ENCODE measurements around the gene TEAD1.
"Not testable (repeated sequence)": the region's sequence is repeated elsewhere in the genome, so short reads cannot be mapped to it uniquely, and the experiment has no call there.

TEAD1 gene

DNA sequence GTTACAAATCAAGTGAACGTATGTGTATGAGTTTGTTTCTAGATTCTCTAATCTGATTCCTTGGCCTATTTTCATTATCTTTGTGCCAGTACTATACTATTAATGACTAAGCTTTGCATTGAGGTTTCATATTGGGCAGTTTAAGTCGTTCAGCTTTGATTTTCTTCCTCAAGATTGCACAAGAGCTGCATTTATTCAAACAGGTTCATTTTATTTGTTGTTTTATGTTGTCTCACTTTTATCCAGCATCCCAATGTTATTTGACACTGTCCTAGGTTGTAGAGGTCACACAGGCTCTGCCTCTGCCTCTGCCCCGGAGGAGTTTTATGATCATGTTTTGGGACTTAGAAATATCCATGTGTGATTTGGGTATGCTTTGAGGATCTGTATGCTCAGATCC, 79.8 kb downstream of the TEAD1 start:
- Histone ChIP-seq H3K4me3 (ENCODE audit: low read length) (no peak overlapping the region), H3K9ac (ENCODE audit: low read length) (no peak overlapping the region)

DNA sequence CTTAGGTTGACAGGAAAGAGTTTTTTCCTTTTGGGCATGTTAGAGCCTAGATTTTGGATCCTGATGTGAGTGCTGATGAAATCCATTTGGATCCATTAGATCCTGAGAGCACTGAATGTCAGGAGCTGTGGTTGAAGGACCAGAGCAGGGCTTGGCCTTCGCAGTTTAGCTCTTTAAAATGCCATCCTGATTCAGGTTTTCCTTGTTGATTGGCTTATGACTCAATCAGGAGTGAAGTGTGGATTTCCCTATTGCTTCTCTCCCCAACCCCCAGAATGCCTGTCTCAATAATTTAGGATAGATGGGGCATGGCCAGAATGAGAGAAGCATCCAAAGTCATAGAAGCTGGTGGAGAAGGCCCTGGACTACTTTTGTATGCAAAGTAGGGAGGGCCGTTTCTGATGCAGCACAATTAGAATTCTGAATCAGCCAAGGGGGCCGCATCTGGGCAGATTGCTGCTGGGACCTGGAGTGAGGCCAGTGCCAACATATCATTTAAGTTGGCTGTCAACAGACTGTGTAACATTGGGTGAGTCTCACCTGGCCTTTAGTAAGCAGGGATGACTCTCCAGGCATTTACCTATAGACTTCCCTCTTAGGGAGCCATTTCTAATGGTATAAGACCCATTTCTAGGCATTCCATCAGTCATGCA, 80.5 kb downstream of the TEAD1 start:
- no peaks in the 10 kb centered on the region for H3K36me3 ChIP-seq (ENCODE audit: control insufficient read depth, insufficient read depth, low read length)
- H3K4me3 ChIP-seq (ENCODE audit: low read length), result no peak overlapping the region
- peaks cover 29% of the 10 kb centered on the region for H3K4me1 ChIP-seq (ENCODE audit: control insufficient read depth, insufficient read depth, low read length)
- H3K9me3 ChIP-seq (ENCODE audit: control insufficient read depth, low read length), result no peaks in the 10 kb centered on the region
- H3K27me3 ChIP-seq (ENCODE audit: control insufficient read depth, insufficient read depth, low read length), result no peaks in the 10 kb centered on the region
- no peak overlapping the region for H3K9ac ChIP-seq (ENCODE audit: low read length)

More for the DNA sequence above, 79.8 kb downstream of the TEAD1 start:
- peaks cover 29% of the 10 kb centered on the region for H3K4me1 ChIP-seq (ENCODE audit: control insufficient read depth, insufficient read depth, low read length)
- H3K9me3 ChIP-seq (ENCODE audit: control insufficient read depth, low read length), result no peaks in the 10 kb centered on the region
- no peaks in the 10 kb centered on the region for H3K27me3 ChIP-seq (ENCODE audit: control insufficient read depth, insufficient read depth, low read length)
- no peaks in the 10 kb centered on the region for H3K36me3 ChIP-seq (ENCODE audit: control insufficient read depth, insufficient read depth, low read length)

DNA sequence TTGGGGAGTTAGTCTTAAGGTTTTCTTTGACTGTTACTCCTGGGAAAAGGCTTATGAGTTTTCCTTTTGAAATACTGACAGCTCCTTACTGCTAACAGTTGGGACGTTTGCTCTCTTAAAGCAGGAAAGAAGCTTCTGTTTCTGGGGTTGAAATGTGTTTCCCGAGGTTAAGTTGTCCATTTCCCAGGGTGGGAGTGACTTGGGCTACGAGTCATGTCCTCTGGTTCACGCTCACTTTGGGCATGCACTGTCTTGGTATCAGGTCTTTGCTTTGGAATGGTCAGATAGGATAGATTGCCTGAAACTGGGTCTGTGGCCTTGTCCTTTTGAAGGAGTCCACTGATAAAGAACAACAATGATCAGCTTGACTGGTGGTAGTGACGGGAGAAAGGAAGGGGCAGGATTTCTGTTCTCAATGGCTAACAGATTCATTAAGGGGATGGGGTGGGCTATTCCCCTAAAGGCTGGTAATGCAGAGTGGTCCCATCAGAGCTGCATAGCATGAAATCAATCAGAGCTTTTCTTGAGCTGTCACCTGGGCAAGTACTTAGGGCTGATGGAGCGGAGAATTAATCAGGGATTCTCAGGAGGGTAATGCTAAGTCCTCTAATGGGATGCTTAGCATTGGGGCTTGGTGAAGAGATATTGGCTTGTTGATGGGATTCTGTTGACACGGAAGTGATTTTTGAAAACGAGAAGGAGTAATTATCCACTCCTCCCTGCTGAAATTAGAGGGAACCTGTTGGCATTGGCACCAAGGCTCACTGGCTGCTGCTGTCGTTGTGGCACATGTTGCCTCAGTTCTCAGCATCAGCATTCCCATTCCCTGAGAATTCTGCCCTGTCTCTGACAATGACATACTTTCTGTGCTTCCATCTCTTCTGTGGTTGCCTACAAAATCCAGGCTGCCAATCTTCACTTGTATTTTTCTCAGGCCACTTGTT, 81.6 kb downstream of the TEAD1 start:
- H3K27me3 ChIP-seq (ENCODE audit: control insufficient read depth, insufficient read depth, low read length), result no peaks in the 10 kb centered on the region
- H3K9me3 ChIP-seq (ENCODE audit: control insufficient read depth, low read length), result no peaks in the 10 kb centered on the region
- H3K4me3 ChIP-seq (ENCODE audit: low read length), result no peak overlapping the region
- H3K4me1 ChIP-seq (ENCODE audit: control insufficient read depth, insufficient read depth, low read length), result peaks cover 29% of the 10 kb centered on the region
- no peak overlapping the region for H3K9ac ChIP-seq (ENCODE audit: low read length)
- no peaks in the 10 kb centered on the region for H3K36me3 ChIP-seq (ENCODE audit: control insufficient read depth, insufficient read depth, low read length)

DNA sequence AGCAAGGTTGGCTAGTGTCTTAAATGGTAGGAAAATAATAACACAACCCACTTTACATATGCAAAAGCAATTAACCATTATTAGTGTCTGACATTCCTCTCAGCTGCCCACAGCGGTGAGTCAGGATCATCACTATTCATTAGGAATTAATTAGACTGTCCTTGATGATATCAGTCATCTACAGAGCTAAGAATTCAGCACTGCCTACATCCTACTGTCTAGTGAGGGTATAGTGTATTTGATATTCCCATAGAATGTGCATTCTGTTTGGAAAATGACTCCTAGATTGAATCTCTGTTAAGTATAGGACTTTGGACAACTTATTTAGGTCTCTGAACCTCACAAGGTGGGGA, 82.2 kb downstream of the TEAD1 start:
- H3K27me3 ChIP-seq (ENCODE audit: control insufficient read depth, insufficient read depth, low read length), result no peaks in the 10 kb centered on the region
- H3K36me3 ChIP-seq (ENCODE audit: control insufficient read depth, insufficient read depth, low read length), result no peaks in the 10 kb centered on the region
- peaks cover 29% of the 10 kb centered on the region for H3K4me1 ChIP-seq (ENCODE audit: control insufficient read depth, insufficient read depth, low read length)
- no peak overlapping the region for H3K4me3 ChIP-seq (ENCODE audit: low read length)
- no peaks in the 10 kb centered on the region for H3K9me3 ChIP-seq (ENCODE audit: control insufficient read depth, low read length)
- H3K9ac ChIP-seq (ENCODE audit: low read length), result no peak overlapping the region

DNA sequence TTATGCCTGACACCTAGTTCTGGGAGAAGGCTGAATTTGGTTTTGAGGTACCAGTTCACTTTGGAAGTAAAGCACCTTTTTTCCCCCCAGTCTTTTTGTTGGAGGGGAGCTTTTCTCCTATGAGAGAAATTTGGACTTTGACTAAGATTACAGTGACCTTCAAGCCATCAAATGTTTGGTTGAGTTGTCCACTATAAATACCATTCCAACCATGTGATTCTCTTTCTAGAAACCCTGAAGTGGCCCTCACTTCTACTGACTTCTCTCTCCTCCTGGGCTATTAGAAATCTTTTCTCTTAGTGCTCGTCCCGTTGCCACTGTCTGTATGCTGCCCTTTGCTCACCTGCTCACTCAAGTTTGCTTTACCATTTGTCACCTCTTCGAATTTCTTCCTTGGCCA, 82.6 kb downstream of the TEAD1 start:
- Histone ChIP-seq H3K9me3 (ENCODE audit: control insufficient read depth, low read length) (no peaks in the 10 kb centered on the region), H3K4me1 (ENCODE audit: control insufficient read depth, insufficient read depth, low read length) (peaks cover 29% of the 10 kb centered on the region), H3K27me3 (ENCODE audit: control insufficient read depth, insufficient read depth, low read length) (no peaks in the 10 kb centered on the region), H3K4me3 (ENCODE audit: low read length) (no peak overlapping the region), H3K9ac (ENCODE audit: low read length) (no peak overlapping the region), H3K36me3 (ENCODE audit: control insufficient read depth, insufficient read depth, low read length) (no peaks in the 10 kb centered on the region)

DNA sequence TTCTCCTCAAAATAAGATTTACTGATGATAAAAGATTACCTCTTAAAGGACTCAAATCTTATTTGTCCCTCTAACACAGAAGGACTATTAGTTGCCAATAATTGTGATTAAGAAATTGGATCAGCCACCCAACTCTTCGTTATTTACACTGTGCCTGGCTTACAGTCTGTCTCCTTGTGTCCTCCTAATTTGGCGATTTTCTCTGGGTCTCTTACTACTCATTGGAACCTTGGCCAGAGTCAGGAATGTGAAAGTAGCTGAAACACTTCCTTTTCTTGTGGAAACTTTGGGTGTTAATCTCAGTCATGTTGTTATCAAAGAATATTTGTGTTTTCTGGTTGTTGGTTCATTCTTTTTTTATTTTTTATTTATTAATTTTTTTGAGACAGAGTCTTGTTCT, 83.2 kb downstream of the TEAD1 start:
- no peak overlapping the region for H3K4me3 ChIP-seq (ENCODE audit: low read length)
- H3K4me1 ChIP-seq (ENCODE audit: control insufficient read depth, insufficient read depth, low read length), result peaks cover 29% of the 10 kb centered on the region
- no peaks in the 10 kb centered on the region for H3K36me3 ChIP-seq (ENCODE audit: control insufficient read depth, insufficient read depth, low read length)
- no peaks in the 10 kb centered on the region for H3K27me3 ChIP-seq (ENCODE audit: control insufficient read depth, insufficient read depth, low read length)
- no peaks in the 10 kb centered on the region for H3K9me3 ChIP-seq (ENCODE audit: control insufficient read depth, low read length)
- H3K9ac ChIP-seq (ENCODE audit: low read length), result no peak overlapping the region

DNA sequence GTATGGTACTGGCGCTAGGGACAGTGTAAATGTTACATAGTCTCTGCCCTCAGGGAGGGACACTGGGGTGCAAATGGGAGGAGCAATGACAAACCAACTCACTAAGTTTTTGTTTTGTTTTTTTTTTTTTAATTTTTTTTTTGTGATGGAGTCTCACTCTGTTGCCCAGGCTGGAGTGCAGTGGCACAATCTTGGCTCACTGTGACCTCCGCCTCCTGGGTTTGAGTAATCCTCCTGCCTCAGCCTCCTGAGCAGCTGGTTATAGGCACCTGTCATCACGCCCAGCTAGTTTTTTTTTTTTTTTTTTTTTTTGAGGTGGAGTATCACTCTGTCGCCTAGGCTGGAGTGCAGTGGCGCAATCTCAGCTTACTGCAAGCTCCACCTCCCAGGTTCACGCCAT, 83.9 kb downstream of the TEAD1 start:
- H3K4me1 ChIP-seq (ENCODE audit: control insufficient read depth, insufficient read depth, low read length), result peaks cover 29% of the 10 kb centered on the region
- H3K27me3 ChIP-seq (ENCODE audit: control insufficient read depth, insufficient read depth, low read length); H3K36me3 ChIP-seq (ENCODE audit: control insufficient read depth, insufficient read depth, low read length); H3K9me3 ChIP-seq (ENCODE audit: control insufficient read depth, low read length); H3K9ac ChIP-seq (ENCODE audit: low read length); H3K4me3 ChIP-seq (ENCODE audit: low read length): not testable (repeated sequence)

DNA sequence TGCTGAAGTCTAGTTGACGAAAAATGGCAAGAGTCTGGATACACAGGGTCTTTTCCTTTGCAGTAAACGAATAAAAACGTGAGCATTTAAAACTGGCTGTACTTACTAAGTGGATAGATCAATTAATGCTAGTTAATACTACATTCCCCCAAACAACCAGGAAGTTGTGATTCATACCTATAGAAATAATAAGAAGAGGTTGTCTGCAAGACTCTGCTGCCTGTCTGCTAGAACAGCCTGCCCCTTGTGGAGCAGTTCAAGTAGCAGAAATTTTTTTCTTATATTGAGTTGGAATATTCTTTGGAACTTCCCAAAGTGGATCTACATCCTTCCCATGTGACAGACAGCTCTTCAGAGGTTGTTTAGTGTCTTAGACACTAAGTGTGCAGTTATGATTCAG, 86.8 kb downstream of the TEAD1 start:
- Histone ChIP-seq H3K9me3 (ENCODE audit: control insufficient read depth, low read length) (no peaks in the 10 kb centered on the region), H3K4me3 (ENCODE audit: low read length) (no peak overlapping the region), H3K36me3 (ENCODE audit: control insufficient read depth, insufficient read depth, low read length) (peaks cover 5% of the 10 kb centered on the region), H3K9ac (ENCODE audit: low read length) (no peak overlapping the region), H3K4me1 (ENCODE audit: control insufficient read depth, insufficient read depth, low read length) (peaks cover 9% of the 10 kb centered on the region), H3K27me3 (ENCODE audit: control insufficient read depth, insufficient read depth, low read length) (no peaks in the 10 kb centered on the region)

DNA sequence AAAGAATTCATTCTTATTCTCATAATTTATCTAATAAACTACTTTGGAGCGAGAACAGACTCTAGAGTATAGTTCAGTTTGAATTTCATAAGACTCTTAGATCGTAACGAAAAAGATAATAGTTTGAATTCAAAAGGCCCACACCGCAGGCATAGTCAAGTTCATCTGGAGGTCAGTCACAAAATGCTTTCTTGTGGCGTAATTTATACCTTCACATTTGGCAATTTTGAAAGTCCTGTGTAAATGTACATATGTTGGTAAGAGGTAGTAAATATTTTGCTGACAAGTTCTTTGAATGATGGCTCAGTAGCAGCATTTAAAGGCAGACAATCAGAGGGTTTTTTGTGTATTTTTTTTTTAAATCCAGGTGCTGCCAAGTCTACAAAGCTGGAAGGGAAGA, 88.1 kb downstream of the TEAD1 start:
- peaks cover 3% of the 10 kb centered on the region for H3K4me1 ChIP-seq (ENCODE audit: control insufficient read depth, insufficient read depth, low read length)
- H3K36me3 ChIP-seq (ENCODE audit: control insufficient read depth, insufficient read depth, low read length), result peaks cover 5% of the 10 kb centered on the region
- H3K9ac ChIP-seq (ENCODE audit: low read length), result no peak overlapping the region
- no peaks in the 10 kb centered on the region for H3K27me3 ChIP-seq (ENCODE audit: control insufficient read depth, insufficient read depth, low read length)
- H3K4me3 ChIP-seq (ENCODE audit: low read length), result no peak overlapping the region
- no peaks in the 10 kb centered on the region for H3K9me3 ChIP-seq (ENCODE audit: control insufficient read depth, low read length)

DNA sequence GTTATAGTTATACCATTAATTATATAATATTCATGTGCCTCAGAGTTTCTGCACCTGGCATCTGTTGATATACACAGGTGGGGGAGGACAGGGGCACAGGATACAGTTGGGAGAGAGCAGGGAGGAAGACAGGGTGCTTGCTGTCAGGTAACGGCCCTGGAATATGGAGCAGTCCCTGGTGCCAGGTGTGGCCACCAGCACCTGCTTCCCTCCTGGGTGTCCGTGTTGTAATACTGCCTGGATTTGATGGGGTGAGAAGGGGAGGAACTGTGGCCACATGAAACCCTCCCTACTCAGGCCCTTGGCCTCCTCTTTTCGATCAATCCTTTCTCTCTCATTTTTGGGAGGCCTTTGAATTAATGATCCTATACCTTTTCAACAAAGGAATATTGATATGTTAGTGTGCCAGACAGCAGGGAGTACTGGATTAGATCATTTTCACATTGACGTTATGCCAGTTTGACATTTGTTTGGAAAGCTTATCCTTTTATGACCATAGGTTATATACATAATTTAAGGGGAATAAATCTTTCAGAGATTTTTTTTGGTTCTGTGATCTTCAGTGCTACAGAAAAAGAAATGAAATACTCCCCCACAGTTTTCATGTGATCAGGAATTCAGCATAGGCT, 88.6 kb downstream of the TEAD1 start:
- no peaks in the 10 kb centered on the region for H3K4me1 ChIP-seq (ENCODE audit: control insufficient read depth, insufficient read depth, low read length)
- H3K4me3 ChIP-seq (ENCODE audit: low read length), result no peak overlapping the region
- H3K9me3 ChIP-seq (ENCODE audit: control insufficient read depth, low read length), result no peaks in the 10 kb centered on the region
- H3K27me3 ChIP-seq (ENCODE audit: control insufficient read depth, insufficient read depth, low read length), result no peaks in the 10 kb centered on the region
- peaks cover 5% of the 10 kb centered on the region for H3K36me3 ChIP-seq (ENCODE audit: control insufficient read depth, insufficient read depth, low read length)
- no peak overlapping the region for H3K9ac ChIP-seq (ENCODE audit: low read length)

DNA sequence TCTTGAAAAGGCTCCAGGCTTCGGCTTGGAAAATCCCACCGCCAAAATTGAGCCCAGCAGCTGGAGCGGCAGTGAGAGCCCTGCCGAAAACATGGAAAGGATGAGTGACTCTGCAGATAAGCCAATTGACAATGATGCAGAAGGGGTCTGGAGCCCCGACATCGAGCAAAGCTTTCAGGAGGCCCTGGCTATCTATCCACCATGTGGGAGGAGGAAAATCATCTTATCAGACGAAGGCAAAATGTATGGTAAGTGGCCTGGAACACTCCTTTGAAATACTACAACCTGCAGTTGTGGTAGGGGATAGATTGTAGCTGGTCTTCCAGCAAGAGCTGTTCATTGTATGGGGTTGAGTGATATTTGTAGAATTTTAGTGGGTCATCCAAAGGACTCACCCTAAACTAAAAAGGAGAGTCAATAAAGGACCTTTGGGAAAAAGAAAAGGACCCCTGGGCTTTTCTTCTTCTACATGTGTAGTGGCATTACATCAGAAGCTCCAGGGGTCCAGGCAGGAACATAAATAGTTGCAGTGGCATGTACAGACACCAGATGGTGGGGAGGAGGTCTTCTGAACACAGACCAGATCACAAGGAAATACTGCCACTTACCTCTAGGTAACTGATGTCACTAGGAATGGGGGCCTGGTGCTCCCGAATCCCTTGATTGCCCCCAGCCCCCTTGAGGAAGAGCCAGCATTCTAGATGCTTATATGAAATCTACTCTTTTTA, 90.1 kb downstream of the TEAD1 start:
- H3K4me1 ChIP-seq (ENCODE audit: control insufficient read depth, insufficient read depth, low read length), result peaks cover 1% of the 10 kb centered on the region
- peaks cover 5% of the 10 kb centered on the region for H3K36me3 ChIP-seq (ENCODE audit: control insufficient read depth, insufficient read depth, low read length)
- H3K27me3 ChIP-seq (ENCODE audit: control insufficient read depth, insufficient read depth, low read length), result no peaks in the 10 kb centered on the region
- H3K9me3 ChIP-seq (ENCODE audit: control insufficient read depth, low read length), result no peaks in the 10 kb centered on the region
- no peak overlapping the region for H3K4me3 ChIP-seq (ENCODE audit: low read length)
- no peak overlapping the region for H3K9ac ChIP-seq (ENCODE audit: low read length)

DNA sequence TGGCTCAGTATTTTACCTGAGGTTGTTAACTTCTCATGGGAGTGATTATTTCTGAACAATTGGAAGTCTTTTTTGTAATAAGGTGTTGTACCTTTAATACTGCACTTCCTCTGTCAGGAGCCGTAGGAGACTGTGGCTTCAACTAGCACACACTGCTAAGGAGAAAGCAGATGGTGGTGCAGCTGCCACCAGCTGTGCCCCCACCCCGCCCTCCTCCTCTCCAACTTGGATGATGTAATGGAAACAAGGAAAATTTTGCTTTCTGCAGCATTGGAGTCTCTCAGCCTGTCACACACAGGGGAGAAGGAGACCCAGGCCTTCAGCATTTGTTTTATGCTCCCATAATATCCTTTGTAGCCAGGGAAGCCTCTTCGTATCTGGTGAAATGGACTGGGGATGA, 91.2 kb downstream of the TEAD1 start:
- H3K27me3 ChIP-seq (ENCODE audit: control insufficient read depth, insufficient read depth, low read length), result no peaks in the 10 kb centered on the region
- no peak overlapping the region for H3K4me3 ChIP-seq (ENCODE audit: low read length)
- H3K4me1 ChIP-seq (ENCODE audit: control insufficient read depth, insufficient read depth, low read length), result peaks cover 9% of the 10 kb centered on the region
- no peaks in the 10 kb centered on the region for H3K9me3 ChIP-seq (ENCODE audit: control insufficient read depth, low read length)
- H3K36me3 ChIP-seq (ENCODE audit: control insufficient read depth, insufficient read depth, low read length), result peaks cover 5% of the 10 kb centered on the region
- H3K9ac ChIP-seq (ENCODE audit: low read length), result no peak overlapping the region

Data from mucosa of stomach (tissue), 1 donor.